Ovary (tissue), 3 donors: ENCODE results near the gene RAB6C.
"Not testable (repeated sequence)": the region's sequence is repeated elsewhere in the genome, so short reads cannot be mapped to it uniquely, and the experiment has no call there.

Source experiments
- EP300 ChIP-seq: sonication (generic); formaldehyde crosslinking; IDR thresholded peaks from one replicate; pipeline ENCODE4 v1.6.1; 2017; ENCODE audit warnings: antibody characterized with exemption
- TF ChIP-seq, protein P1 (sequence below), 3 donors: fragments of 450-650 bp in 2 of 3; fragments of 200-600 bp in 1 of 3; IDR thresholded peaks; one replicate each; pipeline versions ENCODE4 v1.5.1 to v1.8.0; 2016 to 2022; ENCODE audit warnings: antibody characterized with exemption in 3 of 3, mild to moderate bottlenecking in 1 of 3
- donor health status: DM: no; HTN: no; CAD: no.

DNA sequence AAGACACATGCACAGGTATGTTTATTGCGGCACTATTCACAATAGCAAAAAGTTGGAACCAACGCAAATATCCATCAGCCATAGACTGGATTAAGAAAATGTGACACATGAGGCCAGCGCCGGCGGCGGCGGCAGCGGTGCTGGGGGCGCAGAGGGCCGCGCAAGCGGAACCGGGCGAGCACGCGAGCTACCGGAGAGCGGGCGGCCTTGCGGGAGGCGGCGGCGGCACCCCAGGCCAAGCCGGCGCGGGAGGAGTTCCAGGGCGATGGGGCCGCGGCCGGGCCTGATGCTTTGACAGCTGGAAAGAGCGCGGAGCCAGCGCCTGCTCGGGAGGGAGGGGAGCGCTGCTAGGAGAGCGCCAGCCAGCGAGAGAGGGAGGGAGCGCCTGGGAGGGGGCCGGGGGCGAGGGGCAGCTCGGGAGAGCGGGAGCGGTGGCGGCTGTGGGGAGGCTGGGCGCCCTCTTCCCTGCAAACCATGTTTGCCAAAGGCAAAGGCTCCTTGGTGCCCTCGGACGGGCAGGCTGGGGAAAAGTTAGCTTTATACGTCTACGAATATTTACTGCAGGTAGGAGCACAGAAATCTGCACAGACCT is 13.0 kb downstream of the RAB6C start:
- TF ChIP-seq, protein P1, sequence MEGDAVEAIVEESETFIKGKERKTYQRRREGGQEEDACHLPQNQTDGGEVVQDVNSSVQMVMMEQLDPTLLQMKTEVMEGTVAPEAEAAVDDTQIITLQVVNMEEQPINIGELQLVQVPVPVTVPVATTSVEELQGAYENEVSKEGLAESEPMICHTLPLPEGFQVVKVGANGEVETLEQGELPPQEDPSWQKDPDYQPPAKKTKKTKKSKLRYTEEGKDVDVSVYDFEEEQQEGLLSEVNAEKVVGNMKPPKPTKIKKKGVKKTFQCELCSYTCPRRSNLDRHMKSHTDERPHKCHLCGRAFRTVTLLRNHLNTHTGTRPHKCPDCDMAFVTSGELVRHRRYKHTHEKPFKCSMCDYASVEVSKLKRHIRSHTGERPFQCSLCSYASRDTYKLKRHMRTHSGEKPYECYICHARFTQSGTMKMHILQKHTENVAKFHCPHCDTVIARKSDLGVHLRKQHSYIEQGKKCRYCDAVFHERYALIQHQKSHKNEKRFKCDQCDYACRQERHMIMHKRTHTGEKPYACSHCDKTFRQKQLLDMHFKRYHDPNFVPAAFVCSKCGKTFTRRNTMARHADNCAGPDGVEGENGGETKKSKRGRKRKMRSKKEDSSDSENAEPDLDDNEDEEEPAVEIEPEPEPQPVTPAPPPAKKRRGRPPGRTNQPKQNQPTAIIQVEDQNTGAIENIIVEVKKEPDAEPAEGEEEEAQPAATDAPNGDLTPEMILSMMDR (IDR thresholded peaks at IDR 0.05), result not testable (repeated sequence)
- not testable (repeated sequence) for TF ChIP-seq EP300
